Neural cell (in vitro differentiated cells): ENCODE measurements around the gene TAOK1. TPM values are rescaled to one million over a fixed set of nuclear protein-coding genes. Genes with fewer than 3 reads are reported as not detected.

ENCODE experiments used
- H2AFZ ChIP-seq: fragments of 200-600, 300-800 bp; sonication (generic), shearing (Covaris generic); 2 replicates; pipeline ENCODE4 v1.6.0; 2014; ENCODE audit warnings: low read depth, mild to moderate bottlenecking, antibody characterized with exemption, low read length, moderate library complexity
- H3F3A ChIP-seq: fragments of 200-600 bp; shearing (Covaris generic); 2 replicates; pipeline ENCODE4 v1.6.1; 2016; ENCODE audit warnings: mild to moderate bottlenecking, moderate library complexity, mixed read lengths, antibody characterized with exemption, low read length; ENCODE audit not compliant: insufficient read depth, poor library complexity, severe bottlenecking
- H3K27ac ChIP-seq: fragments of 200-600, 300-800 bp; sonication (generic), shearing (Covaris generic); 2 replicates; pipeline ENCODE4 v1.5.1; 2014; ENCODE audit warnings: mild to moderate bottlenecking, low read length, moderate library complexity
- H3K27me3 ChIP-seq: fragments of 300-800, 200-600 bp; sonication (generic), shearing (Covaris generic); 2 replicates; pipeline ENCODE4 v1.6.0; 2014; ENCODE audit warnings: mild to moderate bottlenecking, low read depth, low read length, moderate library complexity; ENCODE audit not compliant: insufficient read depth
- H3K36me3 ChIP-seq: fragments of 300-800, 200-600 bp; sonication (generic), shearing (Covaris generic); 2 replicates; pipeline ENCODE4 v1.5.1; 2014; ENCODE audit warnings: mild to moderate bottlenecking, antibody characterized with exemption, low read length, moderate library complexity; ENCODE audit not compliant: insufficient read depth
- H3K4me2 ChIP-seq: fragments of 300-800, 200-600 bp; sonication (generic), shearing (Covaris generic); 2 replicates; pipeline ENCODE4 v1.6.0; 2014; ENCODE audit warnings: mild to moderate bottlenecking, low read length
- H3K4me3 ChIP-seq: fragments of 300-800, 200-600 bp; sonication (generic), shearing (Covaris generic); 2 replicates; pipeline ENCODE4 v1.5.1; 2014; ENCODE audit warnings: mild to moderate bottlenecking, low read length, moderate library complexity
- H3K79me2 ChIP-seq: fragments of 200-600 bp; shearing (Covaris generic); replicated peaks from 2 replicates; pipeline ENCODE4 v1.6.0; 2014; ENCODE audit warnings: mild to moderate bottlenecking, low read length, moderate library complexity; ENCODE audit not compliant: insufficient read depth
- H3K9ac ChIP-seq: fragments of 300-800, 200-600 bp; sonication (generic), shearing (Covaris generic); 2 replicates; pipeline ENCODE4 v1.6.1; 2016; ENCODE audit warnings: mild to moderate bottlenecking, low read length, mixed read lengths
- H3K9me2 ChIP-seq: fragments of 200-600 bp; shearing (Covaris generic); 2 replicates; pipeline ENCODE4 v1.6.1; 2016; ENCODE audit warnings: mild to moderate bottlenecking, low read length, mixed read lengths; ENCODE audit not compliant: insufficient read depth
- H3K9me3 ChIP-seq: fragments of 200-600, 300-800 bp; sonication (generic), shearing (Covaris generic); 2 replicates; pipeline ENCODE4 v1.6.1; 2016; ENCODE audit warnings: mild to moderate bottlenecking, mixed run types, low read length, moderate library complexity, mixed read lengths
- H4K20me1 ChIP-seq: fragments of 200-600 bp; shearing (Covaris generic); 2 replicates; pipeline ENCODE4 v1.6.1; 2016; ENCODE audit warnings: mild to moderate bottlenecking, mixed run types; ENCODE audit not compliant: insufficient read depth
- CTCF ChIP-seq: fragments of 450-650 bp; IDR thresholded peaks from 2 replicates; pipeline ENCODE4 v1.5.1; 2014; ENCODE audit warnings: antibody characterized with exemption, mild to moderate bottlenecking, moderate library complexity; ENCODE audit not compliant: poor library complexity, severe bottlenecking
- EP300 ChIP-seq: fragments of 450-650 bp; conservative IDR thresholded peaks from 2 replicates; pipeline ENCODE4 v1.6.1; 2014; ENCODE audit warnings: antibody characterized with exemption, mild to moderate bottlenecking, moderate library complexity; ENCODE audit not compliant: poor library complexity, severe bottlenecking
- EZH2 ChIP-seq: fragments of 200-600, 300-800 bp; shearing (Covaris generic), sonication (generic); IDR thresholded peaks from 2 replicates; pipeline ENCODE4 v1.6.1; 2014; ENCODE audit warnings: antibody characterized with exemption, low read length, borderline replicate concordance, mild to moderate bottlenecking; ENCODE audit not compliant: insufficient read depth, poor library complexity, severe bottlenecking
- MXI1 ChIP-seq: fragments of 450-650 bp; conservative IDR thresholded peaks from 2 replicates; pipeline ENCODE4 v1.6.1; 2014; ENCODE audit warnings: antibody characterized with exemption, mild to moderate bottlenecking; ENCODE audit not compliant: poor library complexity, severe bottlenecking
- POLR2AphosphoS5 ChIP-seq: IDR thresholded peaks from 2 replicates; pipeline ENCODE4 v1.6.1; 2012
- RAD21 ChIP-seq: fragments of 450-650 bp; conservative IDR thresholded peaks from 2 replicates; pipeline ENCODE4 v1.6.1; 2014; ENCODE audit warnings: antibody characterized with exemption, mild to moderate bottlenecking, moderate library complexity
- SMC3 ChIP-seq: fragments of 450-650 bp; conservative IDR thresholded peaks from 2 replicates; pipeline ENCODE4 v1.6.1; 2014; ENCODE audit warnings: antibody characterized with exemption, mild to moderate bottlenecking, moderate library complexity; ENCODE audit not compliant: poor library complexity
- TAF1 ChIP-seq: IDR thresholded peaks from 2 replicates; pipeline ENCODE4 v1.6.1; 2012; ENCODE audit warnings: low read depth
- polyA plus RNA-seq: library from polyadenylated mRNA; depleted of rRNA; stranded (reverse); fragments of >200 nt; gene quantifications from 2 replicates; pipeline ENCODE4 v1.2.3, GENCODE V29; 2014
- TF ChIP-seq, protein P1 (sequence below): IDR thresholded peaks from 2 replicates; pipeline ENCODE4 v1.6.1; 2012; ENCODE audit warnings: borderline replicate concordance

TAOK1 gene
- polyA plus RNA-seq, 1 donor from 2014 or later = 53.2 TPM

- Histone ChIP-seq H3F3A (no peaks in the 10 kb centered on the region), H3K27me3 (peaks cover 38% of the 10 kb centered on the region), H3K9me2 (no peaks in the 10 kb centered on the region), H3K79me2 (no peaks in the 10 kb centered on the region), H3K9ac (peak overlapping the region; percentile 51), H4K20me1 (no peaks in the 10 kb centered on the region), H3K9me3 (no peaks in the 10 kb centered on the region), H3K4me3 (peak overlapping the region; percentile 84), H3K27ac (no peak overlapping the region), H3K4me2 (no peak overlapping the region), H2AFZ (no peak overlapping the region), H3K36me3 (no peaks in the 10 kb centered on the region)
- TF ChIP-seq EP300 = no peak
- TF ChIP-seq TAF1 = no peak
These were observed 179.2 kb downstream of the TAOK1 start for GRCh38 chr17:29569245-29569950.

DNA sequence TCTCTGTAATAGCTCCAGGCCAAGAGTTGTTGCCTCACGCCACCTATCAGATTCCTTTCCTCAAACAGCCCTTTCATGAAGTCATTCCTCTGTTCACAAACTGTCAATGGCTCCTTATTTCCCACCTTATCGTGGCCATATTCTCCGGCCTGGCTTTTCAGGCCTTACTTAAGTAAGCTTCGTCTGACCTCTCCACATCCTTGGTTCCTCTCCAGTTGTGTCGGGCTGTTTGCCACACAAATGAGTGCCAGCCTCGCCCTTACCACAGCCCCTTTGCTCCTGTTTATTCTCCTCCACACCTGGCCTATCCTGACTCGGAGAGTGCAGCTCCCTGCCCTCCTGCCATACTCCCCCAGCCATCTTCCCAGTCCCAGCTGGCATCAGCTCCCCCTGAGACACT, 180.4 kb downstream of the TAOK1 start:
- H2AFZ ChIP-seq = no peak overlapping the region
- H3K9me2 ChIP-seq = no peaks in the 10 kb centered on the region
- no peak overlapping the region for H3K4me3 ChIP-seq
- H3F3A ChIP-seq = no peaks in the 10 kb centered on the region
- no peak overlapping the region for H3K27ac ChIP-seq
- no peak overlapping the region for H3K9ac ChIP-seq
- no peak overlapping the region for H3K4me2 ChIP-seq
- H3K27me3 ChIP-seq = peaks cover 27% of the 10 kb centered on the region
- H4K20me1 ChIP-seq = no peaks in the 10 kb centered on the region
- no peaks in the 10 kb centered on the region for H3K36me3 ChIP-seq
- no peaks in the 10 kb centered on the region for H3K79me2 ChIP-seq
- no peaks in the 10 kb centered on the region for H3K9me3 ChIP-seq
- TF ChIP-seq MXI1 (no peak), EZH2 (no peak), EP300 (no peak), SMC3 (no peak), POLR2AphosphoS5 (no peak), RAD21 (no peak), TAF1 (no peak), CTCF (no peak)
- TF ChIP-seq, protein P1, sequence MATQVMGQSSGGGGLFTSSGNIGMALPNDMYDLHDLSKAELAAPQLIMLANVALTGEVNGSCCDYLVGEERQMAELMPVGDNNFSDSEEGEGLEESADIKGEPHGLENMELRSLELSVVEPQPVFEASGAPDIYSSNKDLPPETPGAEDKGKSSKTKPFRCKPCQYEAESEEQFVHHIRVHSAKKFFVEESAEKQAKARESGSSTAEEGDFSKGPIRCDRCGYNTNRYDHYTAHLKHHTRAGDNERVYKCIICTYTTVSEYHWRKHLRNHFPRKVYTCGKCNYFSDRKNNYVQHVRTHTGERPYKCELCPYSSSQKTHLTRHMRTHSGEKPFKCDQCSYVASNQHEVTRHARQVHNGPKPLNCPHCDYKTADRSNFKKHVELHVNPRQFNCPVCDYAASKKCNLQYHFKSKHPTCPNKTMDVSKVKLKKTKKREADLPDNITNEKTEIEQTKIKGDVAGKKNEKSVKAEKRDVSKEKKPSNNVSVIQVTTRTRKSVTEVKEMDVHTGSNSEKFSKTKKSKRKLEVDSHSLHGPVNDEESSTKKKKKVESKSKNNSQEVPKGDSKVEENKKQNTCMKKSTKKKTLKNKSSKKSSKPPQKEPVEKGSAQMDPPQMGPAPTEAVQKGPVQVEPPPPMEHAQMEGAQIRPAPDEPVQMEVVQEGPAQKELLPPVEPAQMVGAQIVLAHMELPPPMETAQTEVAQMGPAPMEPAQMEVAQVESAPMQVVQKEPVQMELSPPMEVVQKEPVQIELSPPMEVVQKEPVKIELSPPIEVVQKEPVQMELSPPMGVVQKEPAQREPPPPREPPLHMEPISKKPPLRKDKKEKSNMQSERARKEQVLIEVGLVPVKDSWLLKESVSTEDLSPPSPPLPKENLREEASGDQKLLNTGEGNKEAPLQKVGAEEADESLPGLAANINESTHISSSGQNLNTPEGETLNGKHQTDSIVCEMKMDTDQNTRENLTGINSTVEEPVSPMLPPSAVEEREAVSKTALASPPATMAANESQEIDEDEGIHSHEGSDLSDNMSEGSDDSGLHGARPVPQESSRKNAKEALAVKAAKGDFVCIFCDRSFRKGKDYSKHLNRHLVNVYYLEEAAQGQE = no peak
